Measurements from ENCODE around the gene DSG2.

GRCh38 chr18:31546476-31546875, 48.5 kb downstream of the DSG2 start:
- TF ChIP-seq CTCF (IDR thresholded peaks at IDR 0.05): no peak
- no peak for TF ChIP-seq EP300 (IDR thresholded peaks at IDR 0.05)

Measured in ovary (tissue), 3 donors.